RWPE2 (cell line): ENCODE data around the gene FADS3.

Experiments used
- ATAC-seq: fragments of 200-7000 bp; cut with Tn5 transposase; 3 replicates; pipeline ENCODE4 v1.9.1; 2021; ENCODE audit warnings: low read depth
- DNase-seq: peaks from one replicate; pipeline ENCODE4 v3.0.0-alpha.2; 2020; ENCODE audit warnings: low spot score
- H3K27ac ChIP-seq: fragments of 450-650 bp; 2 replicates; pipeline ENCODE4 v1.5.1; 2017; ENCODE audit warnings: mild to moderate bottlenecking; ENCODE audit not compliant: poor library complexity, severe bottlenecking
- H3K27me3 ChIP-seq: fragments of 250-450 bp; sonication (Bioruptor Pico); 2 replicates; pipeline ENCODE4 v1.5.1; 2021; ENCODE audit warnings: mild to moderate bottlenecking, moderate library complexity; ENCODE audit not compliant: insufficient read depth, poor library complexity, severe bottlenecking
- H3K36me3 ChIP-seq: fragments of 250-450 bp; sonication (Bioruptor Pico); 2 replicates; pipeline ENCODE4 v1.5.1; 2020; ENCODE audit warnings: low read depth, mild to moderate bottlenecking, moderate library complexity
- H3K4me1 ChIP-seq: fragments of 250-450 bp; sonication (Bioruptor Pico); 2 replicates; pipeline ENCODE4 v1.5.1; 2021; ENCODE audit warnings: mild to moderate bottlenecking, moderate library complexity; ENCODE audit not compliant: insufficient read depth, poor library complexity, severe bottlenecking
- H3K4me3 ChIP-seq: fragments of 250-450 bp; sonication (Bioruptor Pico); 2 replicates; pipeline ENCODE4 v1.5.1; 2021; ENCODE audit warnings: mild to moderate bottlenecking, moderate library complexity; ENCODE audit not compliant: severe bottlenecking
- H3K9me3 ChIP-seq: fragments of 250-450 bp; sonication (Bioruptor Pico); 2 replicates; pipeline ENCODE4 v1.5.1; 2021; ENCODE audit warnings: mild to moderate bottlenecking, moderate library complexity; ENCODE audit not compliant: severe bottlenecking
- TF ChIP-seq, protein P1 (sequence below): fragments of 450-650 bp; IDR thresholded peaks from one replicate; pipeline ENCODE4 v1.5.1; 2017; ENCODE audit warnings: mild to moderate bottlenecking, moderate library complexity; ENCODE audit not compliant: poor library complexity, severe bottlenecking

Gene FADS3

DNA sequence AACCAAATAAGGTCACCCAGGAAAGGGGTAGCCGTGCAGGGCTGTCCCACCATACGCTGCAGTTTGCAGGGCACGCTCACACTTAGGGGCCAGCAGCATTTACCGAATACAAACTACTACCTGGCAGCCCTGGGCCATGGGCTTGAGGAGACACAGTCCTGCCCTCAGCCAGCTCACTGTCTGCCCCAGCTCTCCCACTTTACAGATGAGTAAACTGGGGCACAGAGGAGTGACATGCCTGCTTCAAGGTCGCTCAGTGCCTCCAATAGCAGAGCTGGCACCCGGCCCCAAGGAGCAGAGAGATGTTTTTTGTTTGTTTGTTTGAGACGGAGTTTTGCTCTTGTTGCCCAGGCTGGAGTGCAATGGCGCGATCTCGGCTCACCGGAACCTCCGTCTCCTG is 2.8 kb downstream of the FADS3 start:
- Histone ChIP-seq H3K27ac (peak overlapping the region; percentile 84), H3K36me3 (peaks cover 38% of the 10 kb centered on the region)

DNA sequence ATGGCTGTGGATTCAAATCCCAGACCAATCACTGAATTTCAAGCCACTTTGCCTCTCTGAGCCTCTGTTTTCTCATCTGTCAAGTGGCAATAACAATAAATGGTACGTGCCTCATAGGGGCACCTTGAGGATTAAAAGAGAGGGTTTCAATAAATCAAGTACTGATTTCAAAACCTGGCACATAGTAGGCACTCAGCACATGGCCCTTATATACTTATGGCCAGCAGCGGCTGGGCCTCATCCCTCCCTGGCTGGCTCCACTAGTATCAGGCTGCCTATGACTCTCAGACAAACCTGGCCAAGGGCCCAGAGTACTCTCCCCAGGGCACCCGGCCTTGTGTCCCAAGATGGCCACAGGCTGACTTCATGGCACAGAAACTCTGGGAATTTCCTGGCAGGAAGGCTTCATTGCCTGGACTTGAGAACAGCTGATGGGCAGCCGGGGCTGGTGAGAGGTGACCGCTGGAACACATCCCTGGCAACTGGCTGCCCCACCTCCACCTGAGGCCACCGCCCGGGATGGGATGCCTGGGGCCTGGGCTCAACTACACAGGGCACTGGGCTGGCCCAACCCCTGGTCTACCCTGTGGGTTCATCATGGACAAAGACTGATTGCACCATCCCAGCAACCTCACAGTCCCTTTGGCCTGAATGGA is 3.4 kb downstream of the FADS3 start:
- H3K27me3 ChIP-seq: no peaks in the 10 kb centered on the region
- DNase-seq (peak; percentile 94), ATAC-seq (peak; percentile 76)
- peaks cover 41% of the 10 kb centered on the region for H3K36me3 ChIP-seq
- peak overlapping the region; percentile 84 for H3K27ac ChIP-seq
- H3K4me3 ChIP-seq: no peak overlapping the region
- H3K9me3 ChIP-seq: no peaks in the 10 kb centered on the region
- H3K4me1 ChIP-seq: peaks cover 20% of the 10 kb centered on the region
- TF ChIP-seq, protein P1, sequence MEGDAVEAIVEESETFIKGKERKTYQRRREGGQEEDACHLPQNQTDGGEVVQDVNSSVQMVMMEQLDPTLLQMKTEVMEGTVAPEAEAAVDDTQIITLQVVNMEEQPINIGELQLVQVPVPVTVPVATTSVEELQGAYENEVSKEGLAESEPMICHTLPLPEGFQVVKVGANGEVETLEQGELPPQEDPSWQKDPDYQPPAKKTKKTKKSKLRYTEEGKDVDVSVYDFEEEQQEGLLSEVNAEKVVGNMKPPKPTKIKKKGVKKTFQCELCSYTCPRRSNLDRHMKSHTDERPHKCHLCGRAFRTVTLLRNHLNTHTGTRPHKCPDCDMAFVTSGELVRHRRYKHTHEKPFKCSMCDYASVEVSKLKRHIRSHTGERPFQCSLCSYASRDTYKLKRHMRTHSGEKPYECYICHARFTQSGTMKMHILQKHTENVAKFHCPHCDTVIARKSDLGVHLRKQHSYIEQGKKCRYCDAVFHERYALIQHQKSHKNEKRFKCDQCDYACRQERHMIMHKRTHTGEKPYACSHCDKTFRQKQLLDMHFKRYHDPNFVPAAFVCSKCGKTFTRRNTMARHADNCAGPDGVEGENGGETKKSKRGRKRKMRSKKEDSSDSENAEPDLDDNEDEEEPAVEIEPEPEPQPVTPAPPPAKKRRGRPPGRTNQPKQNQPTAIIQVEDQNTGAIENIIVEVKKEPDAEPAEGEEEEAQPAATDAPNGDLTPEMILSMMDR: no peak

More for the DNA sequence above, 2.8 kb downstream of the FADS3 start:
- DNase-seq: no peak
- ATAC-seq: no peak
- H3K4me1 ChIP-seq: peaks cover 20% of the 10 kb centered on the region
- H3K9me3 ChIP-seq: no peaks in the 10 kb centered on the region
- TF ChIP-seq, protein P1: no peak
- H3K4me3 ChIP-seq: no peak overlapping the region
- H3K27me3 ChIP-seq: no peaks in the 10 kb centered on the region

DNA sequence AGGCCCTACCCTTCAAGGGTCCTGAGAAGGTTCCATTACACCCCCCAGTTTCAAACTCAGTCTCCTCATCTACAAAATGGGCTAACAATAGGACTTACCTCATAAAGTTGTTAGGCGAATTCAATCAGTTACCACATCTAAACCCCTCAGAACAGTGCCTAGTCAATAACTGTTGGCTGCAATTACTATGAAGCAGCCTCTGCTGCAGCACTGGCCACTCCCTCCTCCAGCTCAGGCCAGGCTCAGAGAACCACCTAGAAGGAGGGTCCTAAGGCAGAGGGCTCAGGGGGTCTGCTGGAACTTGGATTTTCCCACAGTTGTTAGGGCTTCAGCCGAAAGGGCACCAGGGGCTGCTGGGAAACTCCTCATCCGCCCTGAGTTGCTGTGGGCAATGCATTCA is 4.7 kb downstream of the FADS3 start:
- Histone ChIP-seq H3K27ac (peak overlapping the region; percentile 84), H3K27me3 (no peaks in the 10 kb centered on the region), H3K4me3 (no peak overlapping the region), H3K36me3 (peaks cover 49% of the 10 kb centered on the region), H3K9me3 (no peaks in the 10 kb centered on the region), H3K4me1 (peaks cover 26% of the 10 kb centered on the region)
- TF ChIP-seq, protein P1: no peak
- DNase-seq (no peak), ATAC-seq (no peak)

DNA sequence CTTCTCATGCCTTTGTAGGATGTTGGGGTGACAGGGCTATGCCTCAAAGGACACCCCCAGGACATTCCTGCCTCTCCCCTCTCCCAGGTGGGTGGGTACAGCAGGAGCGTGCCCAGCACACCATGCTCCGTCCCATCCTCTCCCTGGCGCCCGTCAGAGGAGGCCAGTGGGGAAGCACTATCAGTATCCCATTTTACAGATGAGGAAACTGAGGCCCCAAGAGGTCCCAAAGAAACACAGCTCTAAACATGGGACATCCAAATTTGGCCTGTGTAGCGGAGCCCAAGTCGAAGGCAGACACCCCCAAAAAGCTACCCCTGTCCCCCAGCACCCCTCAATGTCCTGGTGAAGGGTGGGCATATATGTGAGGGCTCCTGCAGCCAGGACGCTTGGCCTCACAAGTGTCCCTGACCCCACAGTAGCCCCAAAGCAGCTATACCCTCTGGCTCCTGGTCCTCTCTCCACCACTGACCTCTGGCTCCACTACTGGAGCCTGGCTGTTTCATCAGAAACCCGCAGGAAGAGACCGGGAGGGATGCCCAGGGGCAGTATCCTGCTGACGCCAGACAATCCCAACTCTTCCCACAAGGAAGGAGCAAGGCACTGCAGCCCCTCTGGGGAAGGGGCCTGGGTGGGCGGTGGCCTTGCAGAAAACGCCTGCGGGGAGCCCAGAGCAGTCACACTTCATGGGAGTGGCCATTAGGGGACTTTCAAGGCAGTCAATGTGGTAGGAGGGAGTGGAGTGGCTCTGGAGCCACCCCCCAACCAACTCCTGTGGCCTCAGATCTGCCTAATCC is 5.4 kb downstream of the FADS3 start:
- peaks cover 26% of the 10 kb centered on the region for H3K4me1 ChIP-seq
- ATAC-seq (no peak), DNase-seq (no peak)
- no peaks in the 10 kb centered on the region for H3K27me3 ChIP-seq
- TF ChIP-seq, protein P1: no peak
- no peak overlapping the region for H3K4me3 ChIP-seq
- peak overlapping the region; percentile 84 for H3K27ac ChIP-seq
- H3K9me3 ChIP-seq: no peaks in the 10 kb centered on the region
- peaks cover 49% of the 10 kb centered on the region for H3K36me3 ChIP-seq
